ENCODE data around the gene OGN.

Gene OGN

DNA sequence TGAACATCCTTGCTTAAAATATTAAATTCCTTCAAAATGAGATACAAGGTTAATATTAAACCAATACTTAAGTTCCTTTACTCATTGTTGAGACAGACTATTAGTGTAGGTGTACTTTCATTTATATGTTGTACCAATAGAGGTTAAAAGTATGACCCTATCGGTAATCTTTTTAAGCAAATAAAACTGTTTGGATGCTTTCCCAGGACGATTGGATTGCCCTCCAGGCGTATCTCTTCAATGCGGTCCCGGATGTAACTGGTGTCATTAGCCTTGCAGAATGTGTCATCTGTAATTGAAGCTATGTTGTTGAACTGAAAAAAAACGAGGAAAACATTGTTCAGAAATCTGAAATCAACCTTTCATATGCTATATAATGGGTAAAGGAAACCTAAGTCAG, 18.9 kb downstream of the OGN start:
- TF ChIP-seq CTCF (conservative IDR thresholded peaks at IDR 0.05) (no peak), ZFX (IDR thresholded peaks at IDR 0.05) (no peak)
- no peak overlapping the region for H3K27ac ChIP-seq

DNA sequence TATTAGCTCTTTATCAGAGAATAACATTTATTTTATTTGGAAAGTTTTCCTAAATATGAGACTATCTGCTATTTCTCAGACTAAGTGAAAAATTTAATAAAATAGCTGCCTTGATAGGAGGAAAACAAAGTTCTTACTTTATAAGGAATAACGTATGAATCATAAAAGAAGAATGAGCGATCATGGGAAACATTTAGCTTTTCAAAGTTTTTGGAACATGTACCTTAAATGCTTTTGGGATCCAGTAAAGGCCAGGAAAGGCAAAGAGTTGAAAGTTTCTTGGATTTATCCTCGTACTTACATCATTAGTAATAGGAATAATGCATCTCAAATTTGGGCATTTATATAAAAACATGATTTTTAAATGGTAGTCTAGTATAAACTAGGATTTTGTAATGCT, 19.4 kb downstream of the OGN start:
- no peak overlapping the region for H3K27ac ChIP-seq
- TF ChIP-seq ZFX (IDR thresholded peaks at IDR 0.05) = no peak
- TF ChIP-seq CTCF (conservative IDR thresholded peaks at IDR 0.05) = no peak

GRCh38 chr9:92384375-92384774, 20.0 kb downstream of the OGN start:
- H3K27ac ChIP-seq = no peak overlapping the region
- TF ChIP-seq CTCF (conservative IDR thresholded peaks at IDR 0.05) (no peak), ZFX (IDR thresholded peaks at IDR 0.05) (no peak)

GRCh38 chr9:92381775-92382174, 22.6 kb downstream of the OGN start:
- TF ChIP-seq ZFX (IDR thresholded peaks at IDR 0.05) = no peak
- TF ChIP-seq CTCF (conservative IDR thresholded peaks at IDR 0.05) = no peak
- no peak overlapping the region for H3K27ac ChIP-seq

DNA sequence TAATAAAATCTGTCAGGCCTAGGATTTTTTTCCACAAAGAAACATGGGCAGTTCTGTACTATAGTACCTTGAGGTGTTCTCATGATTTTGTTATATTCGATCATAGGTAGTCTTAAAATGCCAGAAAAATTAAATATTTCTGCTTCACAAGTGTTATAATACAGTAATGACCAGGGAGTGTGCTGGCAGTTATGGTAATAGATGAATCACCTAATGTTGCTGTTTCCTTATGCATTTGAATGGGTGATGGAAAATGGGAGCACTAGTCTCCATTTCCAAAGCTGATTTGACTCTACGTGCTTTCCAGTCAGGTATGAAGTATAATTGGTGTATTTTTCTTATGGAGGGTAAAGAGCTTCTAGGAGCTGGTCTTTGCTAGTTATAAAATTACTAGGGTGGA, 23.8 kb downstream of the OGN start:
- H3K27ac ChIP-seq = no peak overlapping the region
- no peak for TF ChIP-seq CTCF (conservative IDR thresholded peaks at IDR 0.05)
- no peak for TF ChIP-seq ZFX (IDR thresholded peaks at IDR 0.05)

- TF ChIP-seq ZFX (IDR thresholded peaks at IDR 0.05) (no peak), CTCF (conservative IDR thresholded peaks at IDR 0.05) (no peak)
- H3K27ac ChIP-seq = no peak overlapping the region
Observed at GRCh38 chr9:92378865-92379560, 25.4 kb downstream of the OGN start.

GRCh38 chr9:92377876-92378275, 26.5 kb downstream of the OGN start:
- TF ChIP-seq CTCF (conservative IDR thresholded peaks at IDR 0.05) = no peak
- no peak for TF ChIP-seq ZFX (IDR thresholded peaks at IDR 0.05)
- no peak overlapping the region for H3K27ac ChIP-seq

Data from C4-2B (cell line).